Kidney (tissue), 14 donors: Measurements from ENCODE around the gene TADA3. TPM values are rescaled to one million over a fixed set of nuclear protein-coding genes. Genes with fewer than 3 reads are reported as not detected.

Experiments used
- DNase-seq, 5 donors: peaks; one replicate each; pipeline ENCODE4 v3.0.0-alpha.2; 2013 to 2020
- FAIRE-seq: peaks from 2 replicates; lab custom pipeline; 2012; peaks lifted over from hg19 to GRCh38; lab: Jason Lieb, UNC
- H3K27ac ChIP-seq, 2 donors: one replicate each; pipeline ENCODE4 v1.7.0; 2013; ENCODE audit warnings: low read depth in 2 of 2, low read length in 2 of 2, inconsistent platforms in 1 of 2
- H3K27me3 ChIP-seq: one replicate; pipeline ENCODE4 v1.7.1; 2013; ENCODE audit warnings: low read length, inconsistent platforms; ENCODE audit not compliant: control insufficient read depth, insufficient read depth
- H3K36me3 ChIP-seq, 3 donors: one replicate each; pipeline versions ENCODE4 v1.7.0 to v1.7.1; 2013; ENCODE audit warnings: low read length in 3 of 3, control low read depth in 1 of 3, inconsistent platforms in 1 of 3; ENCODE audit not compliant: insufficient read depth in 3 of 3, control insufficient read depth in 2 of 3
- H3K4me1 ChIP-seq, 3 donors: one replicate each; pipeline versions ENCODE4 v1.7.0 to v1.7.1; 2013; ENCODE audit warnings: low read length in 3 of 3, inconsistent platforms in 1 of 3, low read depth in 1 of 3; ENCODE audit not compliant: control insufficient read depth in 2 of 3, insufficient read depth in 2 of 3
- H3K4me3 ChIP-seq, 3 donors: one replicate each; pipeline versions ENCODE4 v1.7.0 to v1.8.1; 2013; ENCODE audit warnings: low read length in 3 of 3, control low read depth in 1 of 3, inconsistent platforms in 1 of 3
- H3K9ac ChIP-seq, 3 donors: one replicate each; pipeline versions ENCODE4 v1.7.0 to v1.7.1; 2013; ENCODE audit warnings: low read length in 3 of 3, control low read depth in 1 of 3, inconsistent platforms in 1 of 3
- H3K9me3 ChIP-seq, 3 donors: one replicate each; pipeline versions ENCODE4 v1.7.0 to v1.7.1; 2013; ENCODE audit warnings: low read length in 3 of 3, control low read depth in 1 of 3, inconsistent platforms in 1 of 3; ENCODE audit not compliant: control insufficient read depth in 2 of 3, insufficient read depth in 1 of 3
- intact Hi-C: fragments of 100-400 bp; cut with DNase I; formaldehyde crosslinking; loops from one replicate; pipeline ENCODE4 v1.11.1; 2022
- polyA plus RNA-seq: library from polyadenylated mRNA; stranded (reverse); fragments of 350-450 nt; fragmentation: Illumina TruSeq; extraction: RNeasy Lipid Tissue Mini Kit (QIAGEN cat#74804); gene quantifications from one replicate; pipeline ENCODE4 v1.2.3, GENCODE V29; 2014; ENCODE audit warnings: low read depth, low replicate concordance; ENCODE audit not compliant: insufficient read depth
- total RNA-seq: library from RNA; stranded (reverse); fragmentation: NEBNext Ultra II Directional; extraction: Animal tissue kit (Norgen Biotek cat#: 25700); gene quantifications from one replicate; pipeline ENCODE4 v1.2.1, GENCODE V29; 2021
- TF ChIP-seq, protein P1 (sequence below): IDR thresholded peaks from 3 replicates; pipeline ENCODE4 v1.5.1; 2012; ENCODE audit warnings: mild to moderate bottlenecking, moderate library complexity, borderline replicate concordance; ENCODE audit not compliant: insufficient read depth; ENCODE audit errors: extremely low read depth
- donor health status: control.
- donor health status: control.
- donor health status: control.
- donor health status: control.
- donor health status: control.
- donor health status: DM: yes; HTN: yes; CAD: no.
- donor health status: Normal renal cell carcinoma (clear cell type).

The TADA3 gene
- total and polyA plus RNA-seq, 2 donors from 2014 or later, result 58.4 to 65.1 TPM

DNA sequence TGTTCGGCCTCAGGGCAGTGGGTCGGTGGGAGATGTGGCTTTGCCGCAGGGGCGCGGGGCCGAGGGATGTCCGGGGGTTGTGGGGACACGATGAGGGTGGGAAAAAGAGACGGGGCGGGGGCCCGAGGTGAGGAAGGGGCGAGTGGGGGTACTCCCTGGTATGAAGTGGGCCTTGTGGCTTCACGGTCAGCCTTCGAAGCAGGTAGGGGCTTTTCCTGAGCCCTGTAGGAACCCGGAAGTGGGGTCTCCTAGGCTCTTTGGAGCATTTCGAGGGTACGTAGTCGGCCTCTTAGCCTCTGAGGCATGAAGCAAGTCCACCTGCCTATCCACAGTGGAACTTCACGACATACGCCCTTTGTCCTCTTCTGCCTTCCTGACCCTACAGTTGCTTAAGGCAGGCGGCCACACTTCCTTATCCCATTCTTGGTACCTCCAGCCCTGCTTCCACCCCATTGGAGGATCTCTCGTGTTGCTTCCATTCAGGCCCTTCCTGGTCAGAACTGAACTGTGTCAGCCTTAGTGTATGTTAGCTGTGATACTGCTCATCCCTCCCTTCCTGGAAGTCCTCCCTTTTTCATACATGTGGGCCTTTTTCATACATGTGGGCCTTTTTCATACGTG is 998 bp upstream of the TADA3 start:
- Histone ChIP-seq H3K9ac (peak overlapping the region; percentile 90 to 99 (median 99)), H3K27me3 (no peaks in the 10 kb centered on the region), H3K4me3 (peak overlapping the region; percentile 97 to 99 (median 98)), H3K36me3 (peaks cover 6 to 28% (median 15%) of the 10 kb centered on the region in 3 donors), H3K4me1 (peaks cover 6 to 19% (median 8%) of the 10 kb centered on the region in 3 donors), H3K9me3 (no peaks in the 10 kb centered on the region), H3K27ac (peak overlapping the region; percentile 99)
- peak in 1 of 5 donors; percentile 31 for DNase-seq
- no peak for FAIRE-seq
- intact Hi-C loops, result no loop called here
- TF ChIP-seq, protein P1, sequence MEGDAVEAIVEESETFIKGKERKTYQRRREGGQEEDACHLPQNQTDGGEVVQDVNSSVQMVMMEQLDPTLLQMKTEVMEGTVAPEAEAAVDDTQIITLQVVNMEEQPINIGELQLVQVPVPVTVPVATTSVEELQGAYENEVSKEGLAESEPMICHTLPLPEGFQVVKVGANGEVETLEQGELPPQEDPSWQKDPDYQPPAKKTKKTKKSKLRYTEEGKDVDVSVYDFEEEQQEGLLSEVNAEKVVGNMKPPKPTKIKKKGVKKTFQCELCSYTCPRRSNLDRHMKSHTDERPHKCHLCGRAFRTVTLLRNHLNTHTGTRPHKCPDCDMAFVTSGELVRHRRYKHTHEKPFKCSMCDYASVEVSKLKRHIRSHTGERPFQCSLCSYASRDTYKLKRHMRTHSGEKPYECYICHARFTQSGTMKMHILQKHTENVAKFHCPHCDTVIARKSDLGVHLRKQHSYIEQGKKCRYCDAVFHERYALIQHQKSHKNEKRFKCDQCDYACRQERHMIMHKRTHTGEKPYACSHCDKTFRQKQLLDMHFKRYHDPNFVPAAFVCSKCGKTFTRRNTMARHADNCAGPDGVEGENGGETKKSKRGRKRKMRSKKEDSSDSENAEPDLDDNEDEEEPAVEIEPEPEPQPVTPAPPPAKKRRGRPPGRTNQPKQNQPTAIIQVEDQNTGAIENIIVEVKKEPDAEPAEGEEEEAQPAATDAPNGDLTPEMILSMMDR, result no peak

DNA sequence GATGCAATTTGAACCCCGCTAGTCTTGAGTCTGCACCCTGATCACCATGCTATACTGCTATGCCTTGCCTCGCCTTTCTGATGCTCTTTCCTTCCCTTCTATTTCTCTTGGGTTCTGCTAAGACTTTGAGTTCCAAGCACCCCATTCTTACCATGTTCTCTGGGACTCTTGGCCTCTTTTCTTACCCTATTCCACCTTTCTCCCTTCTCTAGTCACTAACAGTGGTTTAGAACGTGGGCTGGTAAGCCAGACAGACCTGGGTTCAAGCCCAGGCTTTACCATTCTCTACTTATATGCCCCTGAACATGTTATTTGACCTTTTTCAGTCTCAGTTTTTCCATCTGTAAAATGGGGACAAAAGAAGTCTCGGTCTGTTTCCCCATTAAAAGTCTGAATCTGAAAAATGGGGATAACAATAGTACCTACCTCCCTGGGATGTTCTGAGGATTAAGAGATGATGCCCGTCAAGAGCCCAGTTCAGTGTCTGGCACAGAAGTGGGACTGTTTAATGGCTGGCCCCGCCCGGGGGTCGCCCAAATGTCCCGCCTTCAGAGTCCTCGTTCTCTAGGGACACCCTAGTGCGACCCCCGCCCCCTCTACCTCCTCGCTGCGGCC is 376 bp downstream of the TADA3 start:
- Histone ChIP-seq H3K27me3 (no peaks in the 10 kb centered on the region), H3K27ac (peak overlapping the region; percentile 99), H3K9ac (peak overlapping the region; percentile 69 to 99 (median 87)), H3K4me3 (peak overlapping the region; percentile 97 to 99 (median 98)), H3K4me1 (peaks cover 6 to 19% (median 8%) of the 10 kb centered on the region in 3 donors), H3K9me3 (no peaks in the 10 kb centered on the region), H3K36me3 (peaks cover 2 to 23% (median 11%) of the 10 kb centered on the region in 3 donors)
- FAIRE-seq (no peak), DNase-seq (no peak)
- intact Hi-C loops, result no loop called here
- TF ChIP-seq, protein P1, result no peak

DNA sequence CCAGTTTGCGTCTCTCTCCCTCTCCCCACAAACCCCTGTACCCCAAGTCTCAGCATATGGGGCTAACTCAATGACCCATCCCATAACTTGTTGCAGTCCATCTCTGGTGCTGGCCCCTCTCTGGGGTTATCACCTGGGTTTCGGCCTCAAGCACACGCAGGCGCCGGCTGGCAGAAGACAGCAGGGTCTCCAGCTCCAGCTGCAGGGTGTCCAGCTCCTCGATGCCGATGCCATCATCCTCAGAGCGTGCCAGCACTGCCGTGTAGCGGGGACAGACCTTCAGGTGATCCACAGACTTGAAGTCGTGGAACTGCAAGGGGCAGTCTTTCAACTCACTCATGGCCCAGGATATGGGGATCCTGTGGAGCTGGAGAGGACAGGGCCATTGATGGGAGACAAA is 1.1 kb downstream of the TADA3 start:
- H3K27me3 ChIP-seq, result no peaks in the 10 kb centered on the region
- peaks cover 5 to 30% (median 13%) of the 10 kb centered on the region in 3 donors for H3K36me3 ChIP-seq
- FAIRE-seq, result no peak
- DNase-seq, result no peak
- intact Hi-C loops, result no loop called here
- no peaks in the 10 kb centered on the region for H3K9me3 ChIP-seq
- H3K27ac ChIP-seq, result no peak overlapping the region
- peaks cover 6 to 20% (median 8%) of the 10 kb centered on the region in 3 donors for H3K4me1 ChIP-seq
- H3K9ac ChIP-seq, result no peak overlapping the region
- TF ChIP-seq, protein P1, result no peak
- no peak overlapping the region for H3K4me3 ChIP-seq
